ENCODE results near the gene LIME1.

The LIME1 gene

DNA sequence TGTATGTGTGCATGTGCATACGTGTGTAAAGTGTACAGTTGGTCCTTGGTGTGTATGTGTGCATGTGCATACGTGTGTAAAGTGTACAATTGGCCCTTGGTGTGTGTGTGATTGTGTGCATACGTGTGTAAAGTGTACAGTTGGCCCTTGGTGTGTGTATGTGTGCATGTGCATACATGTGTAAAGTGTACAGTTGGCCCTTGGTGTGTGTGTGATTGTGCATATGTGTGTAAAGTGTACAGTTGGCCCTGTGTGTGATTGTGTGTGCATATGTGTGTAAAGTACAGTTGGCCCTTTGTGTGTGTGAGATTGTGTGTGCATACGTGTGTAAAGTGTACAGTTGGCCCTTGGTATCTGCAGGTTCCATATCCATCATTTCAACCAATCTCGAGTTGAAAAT lies 5.1 kb upstream of the LIME1 start:
- no peak overlapping the region for H3K14ac ChIP-seq (ENCODE audit: low read length in 2 of 2)
- H3K23ac ChIP-seq (ENCODE audit: low read length in 2 of 2), result no peak overlapping the region
- H3K9me3 ChIP-seq (ENCODE audit: control insufficient read depth, low read length), result no peaks in the 10 kb centered on the region
- no peak overlapping the region for H3K4me2 ChIP-seq (ENCODE audit: low read length, poor library complexity, severe bottlenecking)
- H2BK12ac ChIP-seq (ENCODE audit: low read length in 2 of 2), result no peak overlapping the region
- H3K4me3 ChIP-seq (ENCODE audit: insufficient read depth in 1 of 2, low read depth in 1 of 2, low read length in 2 of 2), result no peak overlapping the region
- 91% methylated on average over 3 of the region's 5 CpGs for WGBS
- H3K9ac ChIP-seq (ENCODE audit: low read length), result no peak overlapping the region
- peaks cover 55 to 63% of the 10 kb centered on the region in 2 experiments for H3K36me3 ChIP-seq (ENCODE audit: control insufficient read depth in 1 of 2, insufficient read depth in 2 of 2, low read depth in 1 of 2, low read length in 2 of 2)
- no peak for DNase-seq
- no peak overlapping the region for H3K18ac ChIP-seq (ENCODE audit: low read depth in 1 of 2, low read length in 2 of 2)
- peaks cover 13% of the 10 kb centered on the region for H3K4me1 ChIP-seq (ENCODE audit: control insufficient read depth, insufficient read depth, low read depth, low read length)
- no peak overlapping the region for H2BK15ac ChIP-seq (ENCODE audit: low read depth, poor library complexity, severe bottlenecking)
- no peak overlapping the region for H2BK5ac ChIP-seq (ENCODE audit: low read depth, low read length, poor library complexity, severe bottlenecking)
- H2BK120ac ChIP-seq (ENCODE audit: low read depth, low read length), result no peak overlapping the region
- H2AFZ ChIP-seq (ENCODE audit: low read depth, low read length), result no peak overlapping the region
- H4K8ac ChIP-seq (ENCODE audit: low read length), result no peak overlapping the region
- no peak overlapping the region for H4K91ac ChIP-seq (ENCODE audit: low read length)
- H3K27me3 ChIP-seq (ENCODE audit: control insufficient read depth in 1 of 2, insufficient read depth in 1 of 2, low read length in 2 of 2), result no peaks in the 10 kb centered on the region
- no peak overlapping the region for H2AK5ac ChIP-seq (ENCODE audit: low read length, severe bottlenecking)
- H3K27ac ChIP-seq (ENCODE audit: low read length, poor library complexity, severe bottlenecking), result no peak overlapping the region
- H3K4ac ChIP-seq (ENCODE audit: low read depth in 1 of 2, low read length in 2 of 2), result no peak overlapping the region
- H3K79me1 ChIP-seq (replicated peaks; ENCODE audit: low read length, poor library complexity, severe bottlenecking), result peaks cover 29% of the 10 kb centered on the region

DNA sequence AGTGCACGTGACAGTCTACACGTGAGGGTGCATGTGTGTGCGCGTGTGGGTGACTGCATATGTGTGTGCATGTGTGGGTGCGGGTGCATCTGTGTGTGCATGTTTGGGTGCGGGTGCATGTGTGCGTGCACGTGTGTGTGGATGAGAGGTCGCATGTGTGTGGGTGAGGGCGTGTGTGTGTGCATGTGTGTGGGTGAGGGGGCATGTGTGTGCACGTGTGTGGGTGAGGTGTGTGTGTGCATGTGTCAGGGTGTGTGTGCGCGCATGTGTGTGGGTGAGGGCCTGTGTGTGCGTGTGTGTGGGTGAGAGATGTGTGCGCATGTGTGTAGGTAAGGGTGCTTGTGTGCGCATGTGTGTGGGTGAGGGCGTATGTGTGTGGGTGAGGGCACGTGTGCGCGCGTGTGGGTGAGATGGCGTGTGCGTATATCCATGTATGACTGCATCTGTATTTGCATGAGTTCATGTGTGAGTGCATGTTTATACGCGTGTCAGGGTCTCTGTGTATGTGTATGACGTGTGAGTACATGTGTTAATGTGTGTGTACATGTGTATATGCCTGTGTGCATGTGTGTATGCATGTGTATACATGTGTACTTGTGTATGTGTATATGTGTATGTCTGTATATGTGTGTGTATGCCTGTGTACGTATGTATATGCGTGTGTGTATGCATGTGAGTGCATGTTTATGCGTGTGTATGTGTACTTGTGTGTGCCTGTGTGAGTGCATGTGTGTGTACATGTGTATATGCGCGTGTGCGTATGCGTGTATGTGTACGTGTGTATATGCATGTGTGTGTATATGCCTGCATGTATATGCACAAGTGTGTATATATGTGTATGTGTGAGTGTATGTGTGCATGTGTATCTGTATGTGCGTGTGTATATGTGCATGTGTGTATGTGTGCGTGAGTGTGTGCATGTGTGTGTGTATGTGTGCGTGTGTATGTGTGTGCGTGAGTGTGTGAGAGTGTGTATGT lies 4.1 kb upstream of the LIME1 start:
- Histone ChIP-seq H3K4me1 (ENCODE audit: control insufficient read depth, insufficient read depth, low read depth, low read length) (peaks cover 17% of the 10 kb centered on the region), H2AFZ (ENCODE audit: low read depth, low read length) (no peak overlapping the region), H3K4me2 (ENCODE audit: low read length, poor library complexity, severe bottlenecking) (no peak overlapping the region), H2BK12ac (ENCODE audit: low read length in 2 of 2) (no peak overlapping the region), H3K18ac (ENCODE audit: low read depth in 1 of 2, low read length in 2 of 2) (no peak overlapping the region), H2AK5ac (ENCODE audit: low read length, severe bottlenecking) (no peak overlapping the region), H3K4ac (ENCODE audit: low read depth in 1 of 2, low read length in 2 of 2) (no peak overlapping the region), H3K27me3 (ENCODE audit: control insufficient read depth in 1 of 2, insufficient read depth in 1 of 2, low read length in 2 of 2) (no peaks in the 10 kb centered on the region), H2BK5ac (ENCODE audit: low read depth, low read length, poor library complexity, severe bottlenecking) (no peak overlapping the region), H3K79me1 (replicated peaks; ENCODE audit: low read length, poor library complexity, severe bottlenecking) (peaks cover 22% of the 10 kb centered on the region), H4K91ac (ENCODE audit: low read length) (peak overlapping the region; percentile 66), H3K9me3 (ENCODE audit: control insufficient read depth, low read length) (no peaks in the 10 kb centered on the region), H3K23ac (ENCODE audit: low read length in 2 of 2) (peak overlapping the region in 1 of 2 experiments; percentile 29), H3K9ac (ENCODE audit: low read length) (no peak overlapping the region), H3K4me3 (ENCODE audit: insufficient read depth in 1 of 2, low read depth in 1 of 2, low read length in 2 of 2) (no peak overlapping the region), H3K36me3 (ENCODE audit: control insufficient read depth in 1 of 2, insufficient read depth in 2 of 2, low read depth in 1 of 2, low read length in 2 of 2) (peaks cover 57 to 68% of the 10 kb centered on the region in 2 experiments), H4K8ac (ENCODE audit: low read length) (no peak overlapping the region), H2BK120ac (ENCODE audit: low read depth, low read length) (no peak overlapping the region), H3K14ac (ENCODE audit: low read length in 2 of 2) (no peak overlapping the region), H3K27ac (ENCODE audit: low read length, poor library complexity, severe bottlenecking) (no peak overlapping the region), H2BK15ac (ENCODE audit: low read depth, poor library complexity, severe bottlenecking) (no peak overlapping the region)
- 88% methylated on average over 38 of the region's 38 CpGs for WGBS
- DNase-seq, result no peak

DNA sequence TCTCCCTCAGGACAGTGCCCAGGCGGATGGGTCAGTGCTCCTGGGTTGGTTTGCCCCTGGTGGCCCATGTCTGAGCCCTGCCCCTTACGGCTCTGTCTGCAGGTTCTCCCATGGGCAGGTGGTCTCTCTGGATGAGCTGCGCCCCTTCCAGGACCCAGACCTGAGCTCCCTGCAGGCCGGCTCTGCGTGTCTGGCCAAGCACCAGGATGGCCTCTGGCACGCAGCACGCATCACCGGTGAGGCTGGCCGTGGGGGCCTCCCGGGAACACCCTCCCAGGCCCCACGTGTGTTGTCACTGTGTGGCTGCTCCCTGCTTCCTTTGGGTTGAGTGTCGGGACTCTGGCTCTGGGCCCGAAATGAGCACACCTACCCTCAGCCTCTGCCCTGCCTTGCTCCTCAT lies 3.3 kb upstream of the LIME1 start:
- no peaks in the 10 kb centered on the region for H3K27me3 ChIP-seq (ENCODE audit: control insufficient read depth in 1 of 2, insufficient read depth in 1 of 2, low read length in 2 of 2)
- H2BK5ac ChIP-seq (ENCODE audit: low read depth, low read length, poor library complexity, severe bottlenecking), result no peak overlapping the region
- no peak overlapping the region for H3K4me3 ChIP-seq (ENCODE audit: insufficient read depth in 1 of 2, low read depth in 1 of 2, low read length in 2 of 2)
- H3K4me2 ChIP-seq (ENCODE audit: low read length, poor library complexity, severe bottlenecking), result no peak overlapping the region
- H3K4ac ChIP-seq (ENCODE audit: low read depth in 1 of 2, low read length in 2 of 2), result no peak overlapping the region
- H3K4me1 ChIP-seq (ENCODE audit: control insufficient read depth, insufficient read depth, low read depth, low read length), result peaks cover 23% of the 10 kb centered on the region
- no peak overlapping the region for H2BK15ac ChIP-seq (ENCODE audit: low read depth, poor library complexity, severe bottlenecking)
- H3K9ac ChIP-seq (ENCODE audit: low read length), result no peak overlapping the region
- WGBS, result 97% methylated on average over 13 of the region's 13 CpGs
- H2BK120ac ChIP-seq (ENCODE audit: low read depth, low read length), result no peak overlapping the region
- H3K36me3 ChIP-seq (ENCODE audit: control insufficient read depth in 1 of 2, insufficient read depth in 2 of 2, low read depth in 1 of 2, low read length in 2 of 2), result peaks cover 57 to 73% of the 10 kb centered on the region in 2 experiments
- H4K8ac ChIP-seq (ENCODE audit: low read length), result no peak overlapping the region
- no peak overlapping the region for H2AK5ac ChIP-seq (ENCODE audit: low read length, severe bottlenecking)
- no peak overlapping the region for H3K14ac ChIP-seq (ENCODE audit: low read length in 2 of 2)
- H2AFZ ChIP-seq (ENCODE audit: low read depth, low read length), result no peak overlapping the region
- no peak overlapping the region for H2BK12ac ChIP-seq (ENCODE audit: low read length in 2 of 2)
- peaks cover 22% of the 10 kb centered on the region for H3K79me1 ChIP-seq (replicated peaks; ENCODE audit: low read length, poor library complexity, severe bottlenecking)
- DNase-seq, result no peak
- no peak overlapping the region for H3K27ac ChIP-seq (ENCODE audit: low read length, poor library complexity, severe bottlenecking)
- H3K23ac ChIP-seq (ENCODE audit: low read length in 2 of 2), result no peak overlapping the region
- H3K18ac ChIP-seq (ENCODE audit: low read depth in 1 of 2, low read length in 2 of 2), result no peak overlapping the region
- H3K9me3 ChIP-seq (ENCODE audit: control insufficient read depth, low read length), result no peaks in the 10 kb centered on the region
- H4K91ac ChIP-seq (ENCODE audit: low read length), result no peak overlapping the region

DNA sequence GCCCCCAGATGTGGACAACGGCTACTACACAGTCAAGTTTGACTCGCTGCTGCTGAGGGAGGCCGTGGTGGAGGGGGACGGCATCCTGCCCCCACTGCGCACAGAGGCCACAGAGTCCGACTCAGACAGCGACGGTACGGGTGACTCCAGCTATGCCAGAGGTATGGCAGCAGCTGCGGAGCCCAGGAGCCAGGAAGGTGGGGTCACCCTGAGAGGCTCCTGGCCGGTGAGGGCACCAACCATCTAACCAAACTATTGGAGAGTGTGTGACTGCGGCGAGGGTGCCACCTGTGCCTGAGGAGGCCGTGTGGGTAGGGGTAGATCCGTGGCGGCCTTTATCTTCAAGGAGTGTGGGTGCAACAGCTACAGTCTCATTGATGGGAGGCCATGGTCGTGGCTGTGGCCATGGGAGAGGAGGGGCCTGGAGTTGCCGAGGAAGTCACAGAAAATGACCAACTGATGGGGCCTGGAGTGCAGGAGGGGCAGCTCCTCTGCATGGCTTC lies 2.8 kb upstream of the LIME1 start:
- Histone ChIP-seq H3K9ac (ENCODE audit: low read length) (no peak overlapping the region), H3K4me2 (ENCODE audit: low read length, poor library complexity, severe bottlenecking) (no peak overlapping the region), H3K4me1 (ENCODE audit: control insufficient read depth, insufficient read depth, low read depth, low read length) (peaks cover 23% of the 10 kb centered on the region), H4K8ac (ENCODE audit: low read length) (no peak overlapping the region), H2AK5ac (ENCODE audit: low read length, severe bottlenecking) (no peak overlapping the region), H3K9me3 (ENCODE audit: control insufficient read depth, low read length) (no peaks in the 10 kb centered on the region), H2AFZ (ENCODE audit: low read depth, low read length) (no peak overlapping the region), H3K27me3 (ENCODE audit: control insufficient read depth in 1 of 2, insufficient read depth in 1 of 2, low read length in 2 of 2) (no peaks in the 10 kb centered on the region), H3K4ac (ENCODE audit: low read depth in 1 of 2, low read length in 2 of 2) (no peak overlapping the region), H3K18ac (ENCODE audit: low read depth in 1 of 2, low read length in 2 of 2) (no peak overlapping the region), H3K14ac (ENCODE audit: low read length in 2 of 2) (no peak overlapping the region), H3K36me3 (ENCODE audit: control insufficient read depth in 1 of 2, insufficient read depth in 2 of 2, low read depth in 1 of 2, low read length in 2 of 2) (peaks cover 57 to 78% of the 10 kb centered on the region in 2 experiments), H2BK5ac (ENCODE audit: low read depth, low read length, poor library complexity, severe bottlenecking) (no peak overlapping the region), H4K91ac (ENCODE audit: low read length) (no peak overlapping the region), H2BK120ac (ENCODE audit: low read depth, low read length) (no peak overlapping the region), H3K23ac (ENCODE audit: low read length in 2 of 2) (no peak overlapping the region), H2BK15ac (ENCODE audit: low read depth, poor library complexity, severe bottlenecking) (no peak overlapping the region), H3K4me3 (ENCODE audit: insufficient read depth in 1 of 2, low read depth in 1 of 2, low read length in 2 of 2) (no peak overlapping the region), H2BK12ac (ENCODE audit: low read length in 2 of 2) (no peak overlapping the region), H3K27ac (ENCODE audit: low read length, poor library complexity, severe bottlenecking) (no peak overlapping the region), H3K79me1 (replicated peaks; ENCODE audit: low read length, poor library complexity, severe bottlenecking) (peaks cover 24% of the 10 kb centered on the region)
- 95% methylated on average over 18 of the region's 18 CpGs for WGBS
- DNase-seq, result no peak

Data from mesenchymal stem cell (in vitro differentiated cells and primary cell).